Fibroblast of mammary gland (primary cell): ENCODE measurements around the gene MAST2.
"Not testable (repeated sequence)": the region's sequence is repeated elsewhere in the genome, so short reads cannot be mapped to it uniquely, and the experiment has no call there.

Experiments used
- DNase-seq: peaks from one replicate; pipeline ENCODE4 v3.0.0-alpha.2; 2010; ENCODE audit warnings: low read depth
- H3K4me3 ChIP-seq: 2 replicates; pipeline ENCODE4 v1.5.1; 2011; ENCODE audit warnings: low read depth, mild to moderate bottlenecking, low read length, moderate library complexity; ENCODE audit not compliant: control insufficient read depth
- CTCF ChIP-seq: conservative IDR thresholded peaks from 2 replicates; pipeline ENCODE4 v1.5.1; 2011; ENCODE audit warnings: low read depth, low read length, inconsistent platforms; ENCODE audit not compliant: control insufficient read depth, insufficient read depth

The MAST2 gene

GRCh38 chr1:46044116-46044515 lies 240.7 kb downstream of the MAST2 start:
- DNase-seq: no peak
- no peak for TF ChIP-seq CTCF
- no peak overlapping the region for H3K4me3 ChIP-seq

GRCh38 chr1:46053734-46054133 lies 250.3 kb downstream of the MAST2 start:
- no peak for DNase-seq
- H3K4me3 ChIP-seq: no peak overlapping the region
- TF ChIP-seq CTCF: no peak

- no peak for TF ChIP-seq CTCF
- DNase-seq: no peak
- H3K4me3 ChIP-seq: no peak overlapping the region
Measured at GRCh38 chr1:46056325-46056724, 252.9 kb downstream of the MAST2 start.

GRCh38 chr1:46057215-46057614 lies 253.8 kb downstream of the MAST2 start:
- not testable (repeated sequence) for DNase-seq, H3K4me3 ChIP-seq

- no peak overlapping the region for H3K4me3 ChIP-seq
- TF ChIP-seq CTCF: no peak
- no peak for DNase-seq
Measured at GRCh38 chr1:46057781-46058180, 254.4 kb downstream of the MAST2 start.

GRCh38 chr1:46058936-46059335 lies 255.5 kb downstream of the MAST2 start:
- no peak for DNase-seq
- no peak for TF ChIP-seq CTCF
- H3K4me3 ChIP-seq: no peak overlapping the region

GRCh38 chr1:46061146-46061545 lies 257.7 kb downstream of the MAST2 start:
- TF ChIP-seq CTCF: no peak
- no peak for DNase-seq
- no peak overlapping the region for H3K4me3 ChIP-seq
